GM23248 (cell line): ENCODE measurements around the gene MYEF2. TPM values are rescaled to one million over a fixed set of nuclear protein-coding genes. Genes with fewer than 3 reads are reported as not detected.
A peak's percentile ranks its signal among the peaks of the same experiment; 100 is the strongest.

Source experiments
- DNase-seq: peaks from one replicate; pipeline ENCODE4 v3.0.0-alpha.2; 2015
- H2AFZ ChIP-seq: fragments of 200-600 bp; sonication (generic); 2 replicates; pipeline ENCODE4 v1.6.1; 2016; ENCODE audit warnings: antibody characterized with exemption
- H3F3A ChIP-seq: fragments of 200-600 bp; sonication (generic); 2 replicates; pipeline ENCODE4 v1.6.1; 2016; ENCODE audit warnings: mild to moderate bottlenecking, antibody characterized with exemption, mixed run types; ENCODE audit not compliant: insufficient read depth
- H3K27ac ChIP-seq: fragments of 200-600 bp; sonication (generic); 2 replicates; pipeline ENCODE4 v1.5.1; 2016; ENCODE audit warnings: mild to moderate bottlenecking
- H3K27me3 ChIP-seq: fragments of 200-600 bp; sonication (generic); replicated peaks from 2 replicates; pipeline ENCODE4 v1.6.1; 2016; ENCODE audit warnings: mild to moderate bottlenecking; ENCODE audit not compliant: insufficient read depth
- H3K36me3 ChIP-seq: fragments of 200-600 bp; sonication (generic); 2 replicates; pipeline ENCODE4 v1.6.1; 2016; ENCODE audit warnings: low read depth, mild to moderate bottlenecking
- H3K4me1 ChIP-seq: fragments of 200-600 bp; sonication (generic); 2 replicates; pipeline ENCODE4 v1.6.1; 2016; ENCODE audit warnings: mild to moderate bottlenecking; ENCODE audit not compliant: insufficient read depth
- H3K4me2 ChIP-seq: fragments of 200-600 bp; sonication (generic); one replicate; pipeline ENCODE4 v1.6.1; 2016; ENCODE audit warnings: mild to moderate bottlenecking; ENCODE audit not compliant: unreplicated experiment
- H3K4me3 ChIP-seq: fragments of 200-600 bp; sonication (generic); 2 replicates; pipeline ENCODE4 v1.5.1; 2016; ENCODE audit warnings: mild to moderate bottlenecking
- H3K79me2 ChIP-seq: fragments of 200-600 bp; sonication (generic); 2 replicates; pipeline ENCODE4 v1.6.1; 2016; ENCODE audit warnings: mild to moderate bottlenecking; ENCODE audit not compliant: insufficient read depth
- H3K9ac ChIP-seq: fragments of 200-600 bp; sonication (generic); 2 replicates; pipeline ENCODE4 v1.6.1; 2016; ENCODE audit warnings: mild to moderate bottlenecking
- H3K9me2 ChIP-seq: fragments of 200-600 bp; sonication (generic); 2 replicates; pipeline ENCODE4 v1.6.1; 2016; ENCODE audit warnings: mixed run types, mild to moderate bottlenecking, moderate library complexity; ENCODE audit not compliant: insufficient read depth
- H3K9me3 ChIP-seq: fragments of 200-600 bp; sonication (generic); one replicate; pipeline ENCODE4 v1.6.1; 2017; ENCODE audit warnings: low read depth
- H4K20me1 ChIP-seq: fragments of 200-600 bp; sonication (generic); 2 replicates; pipeline ENCODE4 v1.6.0; 2016; ENCODE audit not compliant: insufficient read depth
- EZH2 ChIP-seq: fragments of 200-600 bp; sonication (generic); IDR thresholded peaks from 2 replicates; pipeline ENCODE4 v1.6.1; 2018; ENCODE audit warnings: antibody characterized with exemption, mild to moderate bottlenecking; ENCODE audit not compliant: insufficient read depth, poor library complexity, severe bottlenecking
- EZH2phosphoT487 ChIP-seq: fragments of 200-600 bp; sonication (generic); IDR thresholded peaks from 2 replicates; pipeline ENCODE4 v1.6.1; 2018; ENCODE audit warnings: antibody characterized with exemption, moderate library complexity, mild to moderate bottlenecking, low read depth; ENCODE audit not compliant: insufficient read depth
- WGBS, 2 experiments: methylation state at CpG; one replicate each; pipeline ENCODE4 v1.1.6; 2015 to 2017; ENCODE audit warnings: low lambda C conversion rate in 2 of 2, low coverage in 1 of 2; ENCODE audit errors: missing lambda C conversion rate in 2 of 2; 5-methylcytosine and 5-hydroxymethylcytosine counted together
- in situ Hi-C: fragments of 300-500 bp; cut with MboI; formaldehyde crosslinking; loops from 2 replicates; pipeline ENCODE4 v1.15.0; 2020
- polyA plus RNA-seq: library from polyadenylated mRNA; unstranded; fragments of >200 nt; fragmentation: Nextera tagmentation; extraction: Ambion mirVana; gene quantifications from 2 replicates; pipeline ENCODE4 v1.2.1, GENCODE V29; 2016
- total RNA-seq: library from RNA; depleted of rRNA; stranded (reverse); fragments of >200 nt; shearing (Covaris generic); gene quantifications from 2 replicates; pipeline ENCODE4 v1.2.3, GENCODE V29; 2014

Gene MYEF2
- total and polyA plus RNA-seq, 2 experiments from 2014 or later, result 1.7 to 1.8 TPM

- H3K36me3 ChIP-seq, result no peaks in the 10 kb centered on the region
- no peaks in the 10 kb centered on the region for H3F3A ChIP-seq
- H3K4me1 ChIP-seq, result peaks cover 18% of the 10 kb centered on the region; the same call in 1 of the 2 replicates
- H3K9me3 ChIP-seq, result no peaks in the 10 kb centered on the region
- H3K79me2 ChIP-seq, result no peaks in the 10 kb centered on the region
- H3K9ac ChIP-seq, result no peak overlapping the region
- in situ Hi-C loops, result no loop called here
- DNase-seq, result no peak
- H3K27ac ChIP-seq, result no peak overlapping the region
- WGBS, 2 experiments, result 0 to 5% methylated on average over 1 of the region's 1 CpG
- H3K4me2 ChIP-seq, result peak overlapping the region; percentile 13
- TF ChIP-seq EZH2phosphoT487 (no peak), EZH2 (no peak)
- peak overlapping the region; percentile 53; the same call in 1 of the 2 replicates for H2AFZ ChIP-seq
- H3K9me2 ChIP-seq, result no peaks in the 10 kb centered on the region
- no peak overlapping the region for H3K4me3 ChIP-seq
- H3K27me3 ChIP-seq, result no peaks in the 10 kb centered on the region
- H4K20me1 ChIP-seq, result no peaks in the 10 kb centered on the region
Measured at GRCh38 chr15:48144889-48145288, 33.2 kb downstream of the MYEF2 start.

GRCh38 chr15:48143856-48144255 lies 34.2 kb downstream of the MYEF2 start:
- Histone ChIP-seq H3K27me3 (no peaks in the 10 kb centered on the region), H3K9me3 (no peaks in the 10 kb centered on the region), H3K27ac (no peak overlapping the region), H3K9ac (no peak overlapping the region), H2AFZ (no peak overlapping the region), H3K36me3 (no peaks in the 10 kb centered on the region), H3K79me2 (no peaks in the 10 kb centered on the region), H3K4me2 (no peak overlapping the region), H3K4me1 (peaks cover 18% of the 10 kb centered on the region; the same call in 1 of the 2 replicates), H3K9me2 (no peaks in the 10 kb centered on the region), H3K4me3 (no peak overlapping the region), H3F3A (no peaks in the 10 kb centered on the region), H4K20me1 (no peaks in the 10 kb centered on the region)
- WGBS, 2 experiments, result 89 to 95% methylated on average over 1 of the region's 1 CpG
- DNase-seq, result no peak
- in situ Hi-C loops, result no loop called here
- TF ChIP-seq EZH2, result no peak
- no peak for TF ChIP-seq EZH2phosphoT487

GRCh38 chr15:48132874-48133273 lies 45.2 kb downstream of the MYEF2 start:
- no peak overlapping the region for H3K4me3 ChIP-seq
- H3K9me2 ChIP-seq, result 0 out of 2 replicates have a peak, but pooled peaks cover 3% of the 10 kb centered on the region
- TF ChIP-seq EZH2phosphoT487 (no peak), EZH2 (no peak)
- H3K79me2 ChIP-seq, result no peaks in the 10 kb centered on the region
- no peak overlapping the region for H3K4me2 ChIP-seq
- H3F3A ChIP-seq, result no peaks in the 10 kb centered on the region
- H3K9me3 ChIP-seq, result no peaks in the 10 kb centered on the region
- H3K9ac ChIP-seq, result no peak overlapping the region
- H4K20me1 ChIP-seq, result no peaks in the 10 kb centered on the region
- DNase-seq, result no peak
- 41 to 49% methylated on average over 6 of the region's 6 CpGs for WGBS, 2 experiments
- in situ Hi-C loops, result no loop called here
- H2AFZ ChIP-seq, result no peak overlapping the region
- no peak overlapping the region for H3K27ac ChIP-seq
- H3K4me1 ChIP-seq, result no peaks in the 10 kb centered on the region
- H3K36me3 ChIP-seq, result no peaks in the 10 kb centered on the region
- H3K27me3 ChIP-seq, result no peaks in the 10 kb centered on the region

GRCh38 chr15:48131324-48131723 lies 46.8 kb downstream of the MYEF2 start:
- no peak overlapping the region for H3K27ac ChIP-seq
- H3K4me2 ChIP-seq, result no peak overlapping the region
- no peaks in the 10 kb centered on the region for H4K20me1 ChIP-seq
- no peaks in the 10 kb centered on the region for H3F3A ChIP-seq
- no peak overlapping the region for H3K9ac ChIP-seq
- no peak overlapping the region for H2AFZ ChIP-seq
- no peaks in the 10 kb centered on the region for H3K79me2 ChIP-seq
- no peaks in the 10 kb centered on the region for H3K27me3 ChIP-seq
- no peak for DNase-seq
- no peak overlapping the region for H3K4me3 ChIP-seq
- no peaks in the 10 kb centered on the region for H3K36me3 ChIP-seq
- TF ChIP-seq EZH2phosphoT487 (no peak), EZH2 (no peak)
- no peaks in the 10 kb centered on the region for H3K9me3 ChIP-seq
- in situ Hi-C loops, result no loop called here
- H3K4me1 ChIP-seq, result no peaks in the 10 kb centered on the region
- H3K9me2 ChIP-seq, result 0 out of 2 replicates have a peak, but pooled peaks cover 3% of the 10 kb centered on the region
